WI38 (cell line): ENCODE data around the gene EML2.

Experiments used
- H3K4me3 ChIP-seq: 2 replicates; pipeline ENCODE4 v1.5.1; 2011; ENCODE audit warnings: low read depth, mild to moderate bottlenecking, control low read depth, low read length
- CTCF ChIP-seq: IDR thresholded peaks from 2 replicates; pipeline ENCODE4 v1.5.1; 2012; ENCODE audit warnings: low read depth, mild to moderate bottlenecking, control low read depth, low read length

EML2 gene

GRCh38 chr19:45567609-45568008 is 71.6 kb downstream of the EML2 start:
- TF ChIP-seq CTCF: no peak
- no peak overlapping the region for H3K4me3 ChIP-seq

GRCh38 chr19:45564131-45564780 is 74.9 kb downstream of the EML2 start:
- no peak for TF ChIP-seq CTCF
- H3K4me3 ChIP-seq: no peak overlapping the region

- no peak for TF ChIP-seq CTCF
- no peak overlapping the region for H3K4me3 ChIP-seq
Measured at GRCh38 chr19:45560686-45561085, 78.5 kb downstream of the EML2 start.

- no peak for TF ChIP-seq CTCF
- H3K4me3 ChIP-seq: no peak overlapping the region
Measured at GRCh38 chr19:45560038-45560437, 79.2 kb downstream of the EML2 start.
